ENCODE results near the gene GARIN5B.

Gene GARIN5B

DNA sequence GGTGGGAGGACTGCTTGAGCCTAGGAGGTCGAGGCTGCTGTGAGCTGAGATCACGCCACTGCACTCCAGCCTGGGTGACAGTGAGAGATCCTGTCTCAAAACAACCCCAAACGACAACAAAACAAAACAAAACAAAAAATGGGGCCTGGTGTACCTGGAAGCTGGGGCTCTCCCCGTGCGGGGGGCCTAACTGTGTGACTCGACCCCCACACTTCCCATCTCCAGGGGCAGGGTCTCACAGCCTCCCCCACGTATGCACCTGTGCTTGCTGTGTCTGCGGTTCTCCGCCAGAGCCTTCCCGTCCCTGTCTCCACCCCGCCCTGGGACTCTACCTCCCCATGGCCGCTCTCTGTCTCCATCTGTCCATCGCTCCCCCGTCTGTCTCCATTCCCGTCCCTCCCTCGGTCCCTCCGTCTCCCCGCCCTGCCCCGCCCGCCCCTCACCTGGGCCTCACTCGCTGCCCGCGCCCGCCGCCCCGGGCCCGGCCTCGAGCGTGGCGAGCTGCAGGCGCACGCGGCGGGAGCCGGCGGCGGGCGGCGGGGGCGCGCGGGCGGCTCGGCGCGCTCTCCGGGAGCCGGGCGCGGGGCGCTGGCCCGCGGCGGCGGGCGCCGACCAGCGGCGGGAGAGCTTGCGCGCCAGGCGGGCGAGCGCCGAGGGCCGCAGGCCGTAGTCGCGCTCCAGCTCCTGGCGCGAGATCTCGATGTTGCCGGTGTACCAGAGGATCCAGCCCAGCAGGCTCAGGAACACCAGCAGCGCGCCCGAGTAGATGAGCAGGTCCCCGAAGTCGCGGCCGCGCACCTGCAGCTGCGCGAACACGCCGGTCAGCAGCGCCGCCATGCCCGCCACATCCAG, 20.4 kb upstream of the GARIN5B start:
- Mint-ChIP-seq H3K4me1 (peaks cover 36% of the 10 kb centered on the region), H3K36me3 (peaks cover 10% of the 10 kb centered on the region), H3K27ac (peak overlapping the region; percentile 55), H3K4me3 (peak overlapping the region; percentile 84), H3K27me3 (no peaks in the 10 kb centered on the region), H3K9me3 (no peaks in the 10 kb centered on the region)
- ATAC-seq (ENCODE audit: low read depth) = peak; percentile 9
- no peak for DNase-seq (ENCODE audit: low spot score in 2 of 2)

DNA sequence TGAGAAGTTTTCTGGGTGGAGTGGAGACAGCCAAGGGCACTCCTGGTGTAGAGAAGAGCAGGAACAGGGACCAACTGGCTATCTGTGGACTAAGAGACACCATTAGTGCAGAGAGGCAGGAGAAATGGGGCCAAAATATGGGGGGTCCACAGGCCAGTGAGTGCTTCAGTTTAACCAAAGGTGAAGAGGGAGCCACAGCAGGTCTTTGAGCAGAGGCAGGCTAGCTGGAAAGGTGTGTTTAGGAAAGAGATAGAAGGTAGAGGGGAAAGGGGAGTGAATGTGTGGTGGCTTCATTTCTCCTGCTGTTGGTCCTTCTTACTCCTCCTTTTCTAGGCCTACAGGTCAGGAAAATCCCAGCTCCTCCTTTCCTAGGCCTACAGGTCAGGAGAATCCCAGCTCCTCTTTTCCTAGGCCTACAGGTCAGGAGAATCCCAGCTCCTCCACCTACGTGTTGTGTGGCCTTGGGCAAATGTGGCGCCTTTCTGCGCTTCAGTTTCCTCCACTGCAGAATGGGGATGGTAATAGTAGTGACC, 19.5 kb upstream of the GARIN5B start:
- DNase-seq (ENCODE audit: low spot score in 2 of 2) (no peak), ATAC-seq (ENCODE audit: low read depth) (no peak)
- H3K27me3 Mint-ChIP-seq = peaks cover 2% of the 10 kb centered on the region
- peak overlapping the region; percentile 84 for H3K4me3 Mint-ChIP-seq
- H3K27ac Mint-ChIP-seq = no peak overlapping the region
- H3K4me1 Mint-ChIP-seq = peaks cover 30% of the 10 kb centered on the region
- H3K9me3 Mint-ChIP-seq = no peaks in the 10 kb centered on the region
- H3K36me3 Mint-ChIP-seq = peaks cover 10% of the 10 kb centered on the region

DNA sequence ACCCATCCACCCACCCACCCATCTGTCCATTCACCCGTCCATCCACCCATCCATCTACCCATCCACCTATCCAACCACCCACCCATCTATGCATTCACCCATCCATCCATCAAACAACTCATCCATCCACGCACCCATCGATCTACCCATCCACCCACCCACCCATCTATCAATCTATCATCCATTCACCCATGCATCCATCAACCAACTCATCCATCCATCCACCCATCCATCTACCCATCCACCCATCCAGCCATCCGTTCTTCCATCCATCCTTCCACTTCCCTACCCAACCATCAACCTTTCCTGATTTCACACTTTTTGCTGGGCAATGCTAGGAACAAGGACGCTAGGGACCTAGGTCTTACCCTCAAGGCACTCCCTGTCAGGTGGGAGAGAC, 19.0 kb upstream of the GARIN5B start:
- Mint-ChIP-seq H3K4me3 (peak overlapping the region; percentile 84), H3K9me3 (no peaks in the 10 kb centered on the region), H3K27me3 (peaks cover 2% of the 10 kb centered on the region), H3K36me3 (peaks cover 10% of the 10 kb centered on the region), H3K4me1 (peaks cover 27% of the 10 kb centered on the region), H3K27ac (no peak overlapping the region)
- no peak for DNase-seq (ENCODE audit: low spot score in 2 of 2)
- no peak for ATAC-seq (ENCODE audit: low read depth)

DNA sequence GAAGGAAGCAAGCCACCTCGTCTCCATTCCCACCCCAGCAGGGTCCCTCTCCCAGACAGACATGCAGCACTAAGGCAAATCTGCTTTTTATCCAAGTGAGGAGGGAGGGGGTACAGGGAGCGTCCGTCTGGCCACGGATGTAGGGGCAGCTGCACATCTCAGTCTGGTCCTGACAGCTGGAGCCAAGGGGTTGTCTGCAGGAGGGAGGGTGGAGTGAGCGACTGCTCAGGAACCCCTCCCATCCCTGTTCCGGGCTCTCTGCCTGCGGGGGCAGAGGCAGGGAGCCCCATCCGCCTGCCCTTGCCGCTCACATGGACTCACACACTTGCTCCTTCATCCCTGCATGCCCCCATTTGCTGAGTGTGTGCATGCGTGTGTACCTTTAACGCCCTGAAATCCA, 16.1 kb upstream of the GARIN5B start:
- Mint-ChIP-seq H3K27ac (no peak overlapping the region), H3K4me1 (peaks cover 13% of the 10 kb centered on the region)

DNA sequence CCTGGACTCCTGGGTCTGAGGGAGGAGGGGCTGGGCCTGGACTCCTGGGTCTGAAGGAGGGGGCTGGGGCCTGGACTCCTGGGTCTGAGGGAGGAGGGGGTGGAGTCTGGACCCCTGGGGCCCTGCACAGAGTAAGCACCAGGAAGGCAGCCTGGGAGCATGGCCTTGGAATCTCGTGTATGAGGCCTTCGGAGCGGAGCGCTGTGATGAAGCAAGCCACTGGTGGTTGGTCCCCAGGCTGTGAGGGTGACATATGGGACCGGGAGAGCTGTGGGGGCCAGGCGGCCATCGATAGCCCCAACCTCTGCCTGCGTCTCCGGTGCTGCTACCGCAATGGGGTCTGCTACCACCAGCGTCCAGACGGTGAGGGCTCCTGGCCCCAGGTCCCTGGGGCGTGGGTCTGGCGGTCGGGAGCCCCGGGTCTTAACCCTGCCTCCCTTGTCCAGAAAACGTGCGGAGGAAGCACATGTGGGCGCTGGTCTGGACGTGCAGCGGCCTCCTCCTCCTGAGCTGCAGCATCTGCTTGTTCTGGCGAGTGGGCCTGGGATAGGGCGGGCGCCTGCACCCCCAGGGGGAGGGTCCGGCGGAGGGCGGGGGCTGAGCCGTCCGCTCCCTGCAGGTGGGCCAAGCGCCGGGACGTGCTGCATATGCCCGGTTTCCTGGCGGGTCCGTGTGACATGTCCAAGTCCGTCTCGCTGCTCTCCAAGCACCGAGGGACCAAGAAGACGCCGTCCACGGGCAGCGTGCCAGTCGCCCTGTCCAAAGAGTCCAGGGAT, 14.5 kb upstream of the GARIN5B start:
- Mint-ChIP-seq H3K36me3 (peaks cover 8% of the 10 kb centered on the region), H3K4me3 (no peak overlapping the region), H3K27me3 (peaks cover 18% of the 10 kb centered on the region), H3K27ac (no peak overlapping the region), H3K4me1 (peaks cover 13% of the 10 kb centered on the region), H3K9me3 (no peaks in the 10 kb centered on the region)
- ATAC-seq (ENCODE audit: low read depth) (no peak), DNase-seq (ENCODE audit: low spot score in 2 of 2) (no peak)

More for the DNA sequence above, 16.1 kb upstream of the GARIN5B start:
- no peak overlapping the region for H3K4me3 Mint-ChIP-seq
- H3K36me3 Mint-ChIP-seq = peaks cover 8% of the 10 kb centered on the region
- no peaks in the 10 kb centered on the region for H3K9me3 Mint-ChIP-seq
- DNase-seq (ENCODE audit: low spot score in 2 of 2) (no peak), ATAC-seq (ENCODE audit: low read depth) (no peak)
- peaks cover 11% of the 10 kb centered on the region for H3K27me3 Mint-ChIP-seq

DNA sequence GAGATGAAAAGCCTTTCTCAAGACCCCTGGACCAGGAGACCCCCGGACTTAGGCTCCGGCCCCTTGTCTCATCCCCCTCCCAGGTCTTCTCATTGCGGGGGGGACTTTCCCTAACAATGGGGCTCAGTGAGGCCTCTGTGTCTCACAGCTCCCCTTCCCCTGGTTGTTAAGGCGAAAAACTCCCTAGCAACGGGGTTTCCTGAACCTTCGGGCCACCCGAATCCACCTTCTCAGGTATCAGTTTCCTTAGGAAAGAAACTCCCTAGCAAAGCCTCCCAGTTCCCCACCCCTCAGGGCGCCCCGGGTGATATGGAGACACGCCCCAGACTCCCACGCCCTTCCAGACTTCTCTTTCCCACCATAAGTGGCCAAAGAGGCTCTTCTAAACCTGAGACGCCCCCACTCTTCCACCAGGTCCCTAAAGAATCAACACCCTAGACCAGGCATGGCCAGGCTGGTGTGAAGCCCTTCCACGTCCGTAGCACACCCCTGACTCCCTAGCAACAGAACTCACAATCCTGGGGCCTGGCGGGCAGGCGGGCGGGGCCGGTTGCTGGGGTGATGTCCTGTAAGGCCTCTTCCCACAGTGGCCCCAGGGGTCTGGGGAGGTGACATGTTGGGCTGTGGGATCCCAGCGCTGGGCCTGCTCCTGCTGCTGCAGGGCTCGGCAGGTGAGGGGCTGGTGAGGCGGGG, 13.3 kb upstream of the GARIN5B start, which contains the start of gene TMEM190:
TMEM190 (plus strand) TSS at position 586 of the 693 bp plus-strand sequence; CDS start at position 614, 28 bp downstream.
- ATAC-seq (ENCODE audit: low read depth) = no peak
- H3K4me3 Mint-ChIP-seq = no peak within 1 kb of the TSS
- no peak for DNase-seq (ENCODE audit: low spot score in 2 of 2)
- peaks cover 24% of the 10 kb centered on the region for H3K27me3 Mint-ChIP-seq
- peaks cover 3% of the 10 kb centered on the region for H3K36me3 Mint-ChIP-seq
- H3K9me3 Mint-ChIP-seq = no peaks in the 10 kb centered on the region
- H3K27ac Mint-ChIP-seq = no peak within 1 kb of the TSS
- peaks cover 7% of the 10 kb centered on the region for H3K4me1 Mint-ChIP-seq

DNA sequence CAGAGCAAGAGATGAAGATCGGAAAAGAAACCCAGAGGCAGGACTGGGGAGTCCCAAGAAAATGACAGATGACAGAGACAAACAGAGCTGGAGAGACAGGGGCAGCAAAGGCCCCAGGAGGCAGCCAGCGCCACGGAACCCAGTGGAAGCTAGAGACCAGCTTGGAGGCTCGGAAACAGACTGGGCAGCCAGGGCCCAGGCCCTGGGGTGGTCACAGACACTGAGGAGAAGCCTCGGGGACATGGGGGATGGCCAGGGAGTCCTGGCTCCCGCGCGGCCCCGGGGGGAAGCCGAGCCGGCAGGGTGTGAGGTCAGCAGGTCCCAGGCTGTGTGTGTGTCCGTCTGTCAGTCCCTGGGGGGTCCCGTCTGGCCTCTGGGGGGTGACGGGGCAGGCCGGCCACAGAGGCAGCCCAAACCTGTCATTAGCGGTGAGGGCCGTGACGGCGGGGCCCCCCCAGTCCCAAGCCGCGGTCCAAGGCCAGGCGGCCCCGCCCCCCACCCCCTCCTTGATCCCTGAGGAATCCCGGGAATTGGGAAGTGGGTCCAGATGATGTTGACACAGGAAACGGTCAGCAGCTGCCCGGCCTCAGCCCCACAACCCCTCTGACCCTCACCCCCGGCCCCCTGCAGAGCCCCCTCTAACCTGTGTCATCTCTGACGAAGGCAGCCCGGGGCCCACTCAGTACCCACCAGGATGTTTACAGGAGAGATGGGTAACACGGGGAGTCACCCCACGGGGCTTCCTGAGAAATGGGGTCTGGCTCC, 11.1 kb upstream of the GARIN5B start:
- DNase-seq (ENCODE audit: low spot score in 2 of 2) (peak in 1 of 2 donors; percentile 18), ATAC-seq (ENCODE audit: low read depth) (no peak)
- Mint-ChIP-seq H3K4me1 (peaks cover 14% of the 10 kb centered on the region), H3K36me3 (peaks cover 2% of the 10 kb centered on the region), H3K27me3 (peaks cover 36% of the 10 kb centered on the region), H3K27ac (no peak overlapping the region), H3K4me3 (no peak overlapping the region), H3K9me3 (no peaks in the 10 kb centered on the region)

DNA sequence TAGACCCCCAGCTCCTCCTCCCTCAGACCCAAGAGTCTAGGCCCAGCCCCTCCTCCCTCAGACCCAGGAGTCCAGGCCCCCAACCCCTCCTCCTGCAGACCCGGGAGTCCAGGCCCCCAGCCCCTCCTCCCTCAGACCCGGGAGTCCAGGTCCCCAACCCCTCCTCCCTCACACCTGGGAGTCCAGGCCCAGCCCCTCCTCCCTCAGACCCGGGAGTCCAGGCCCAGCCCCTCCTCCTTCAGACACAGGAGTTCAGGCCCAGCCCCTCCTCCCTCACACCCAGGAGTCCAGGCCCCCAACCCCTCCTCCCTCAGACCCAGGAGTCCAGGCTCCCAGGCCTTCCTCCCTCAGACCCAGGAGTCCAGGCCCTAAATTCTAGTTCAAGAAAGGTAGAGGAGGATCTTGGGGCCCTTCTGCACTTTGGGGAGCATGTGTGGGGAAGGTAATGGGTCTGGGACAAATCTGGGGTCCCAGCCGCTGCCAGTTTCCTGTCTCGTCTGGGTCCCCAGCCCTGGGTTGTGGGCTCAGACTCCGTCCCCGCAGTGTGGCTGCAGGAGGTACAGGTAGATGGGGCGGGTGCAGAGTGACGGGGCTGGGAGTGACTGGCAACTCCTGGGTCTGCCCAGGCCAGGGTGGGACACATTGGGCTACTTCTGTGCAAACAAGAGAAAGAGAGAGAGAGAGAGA, 10.4 kb upstream of the GARIN5B start:
- Mint-ChIP-seq H3K9me3 (no peaks in the 10 kb centered on the region), H3K27me3 (peaks cover 41% of the 10 kb centered on the region), H3K4me1 (peaks cover 14% of the 10 kb centered on the region), H3K27ac (no peak overlapping the region), H3K4me3 (no peak overlapping the region), H3K36me3 (peaks cover 2% of the 10 kb centered on the region)
- ATAC-seq (ENCODE audit: low read depth) (no peak), DNase-seq (ENCODE audit: low spot score in 2 of 2) (peak in 1 of 2 donors; percentile 15)

DNA sequence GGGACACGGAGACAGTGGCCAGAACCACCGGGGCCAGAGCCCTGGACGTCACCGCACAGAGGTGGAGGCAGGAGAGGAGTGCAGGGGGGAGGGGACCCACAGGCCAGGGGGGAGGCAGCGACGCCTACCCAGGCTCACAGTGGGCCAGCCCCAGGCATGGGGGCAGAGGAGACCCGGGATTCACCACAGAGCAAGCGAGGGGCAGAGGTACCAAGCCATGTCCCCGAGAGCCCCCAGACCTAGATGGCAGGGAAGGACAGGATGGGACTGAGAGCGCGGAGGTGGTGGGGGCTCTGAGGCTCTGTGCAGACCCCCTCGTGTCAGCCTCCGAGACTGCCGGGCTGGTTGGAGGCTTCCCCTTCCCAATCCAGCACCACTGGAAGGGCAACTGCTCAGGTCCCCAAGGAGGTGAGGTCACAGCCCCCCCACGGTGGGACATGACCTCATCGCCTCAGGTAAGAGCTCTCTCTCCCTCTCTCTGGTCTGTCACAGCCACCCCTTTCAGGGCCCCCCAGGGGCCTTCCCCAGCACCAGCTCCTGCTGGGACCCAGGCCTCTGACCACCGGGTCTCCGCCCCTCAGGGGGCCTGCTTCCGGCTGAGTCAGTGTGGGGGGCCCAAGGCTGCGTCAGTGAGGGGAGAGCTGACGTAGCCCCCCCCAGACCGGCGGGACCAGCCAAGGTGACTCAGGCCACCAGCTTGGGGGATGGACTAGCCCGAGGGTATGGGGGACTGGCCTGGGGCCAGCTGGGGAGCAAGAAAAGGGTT, 9.4 kb upstream of the GARIN5B start:
- ATAC-seq (ENCODE audit: low read depth) (no peak), DNase-seq (ENCODE audit: low spot score in 2 of 2) (no peak)

DNA sequence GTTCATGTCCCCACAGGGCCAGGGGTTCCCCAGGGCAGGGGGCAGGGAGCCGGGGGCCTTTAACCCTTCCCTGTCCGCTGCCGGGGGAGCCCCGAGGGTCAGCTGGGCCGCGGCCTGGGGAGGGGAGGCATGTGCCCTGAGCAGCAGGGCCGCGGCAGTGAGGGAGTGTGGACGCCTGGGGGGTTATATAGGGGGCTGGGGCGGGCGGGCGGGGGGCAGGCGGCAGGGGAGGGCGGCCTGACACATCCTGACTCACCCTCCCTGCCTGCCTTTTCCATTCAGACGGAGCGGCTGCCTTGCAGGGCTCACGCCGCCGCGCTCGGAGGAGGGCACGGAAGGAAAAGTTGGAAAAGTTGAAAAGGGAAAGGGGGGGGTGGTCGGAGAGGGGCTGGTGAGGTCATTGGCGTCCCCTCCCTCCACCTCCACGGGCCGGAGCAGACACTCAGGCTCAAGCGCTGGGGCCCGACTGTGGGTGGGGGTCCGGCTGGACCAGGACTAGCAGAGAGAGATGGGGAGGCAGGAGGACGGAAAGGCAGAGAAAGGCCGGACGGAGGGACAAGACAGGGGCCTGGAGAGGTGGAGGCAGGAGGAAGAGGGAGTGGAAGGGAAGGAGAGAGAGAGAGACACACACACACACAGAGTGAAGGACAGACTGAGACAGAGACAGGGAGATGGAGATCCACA, 7.4 kb upstream of the GARIN5B start, which contains the start of gene IL11:
IL11 (minus strand) TSS at position 159 of the 684 bp plus-strand sequence; CDS start at position 6, 153 bp downstream.
- peaks cover 2% of the 10 kb centered on the region for H3K36me3 Mint-ChIP-seq
- ATAC-seq (ENCODE audit: low read depth) (no peak), DNase-seq (ENCODE audit: low spot score in 2 of 2) (no peak)
- no peak within 1 kb of the TSS for H3K27ac Mint-ChIP-seq
- H3K27me3 Mint-ChIP-seq = peaks cover 38% of the 10 kb centered on the region
- H3K4me3 Mint-ChIP-seq = peak within 1 kb of the TSS; percentile 85
- no peaks in the 10 kb centered on the region for H3K9me3 Mint-ChIP-seq
- H3K4me1 Mint-ChIP-seq = peaks cover 14% of the 10 kb centered on the region

More for the DNA sequence above, 9.4 kb upstream of the GARIN5B start:
- peaks cover 14% of the 10 kb centered on the region for H3K4me1 Mint-ChIP-seq
- H3K27ac Mint-ChIP-seq = no peak overlapping the region
- no peaks in the 10 kb centered on the region for H3K9me3 Mint-ChIP-seq
- H3K27me3 Mint-ChIP-seq = peaks cover 41% of the 10 kb centered on the region
- no peak overlapping the region for H3K4me3 Mint-ChIP-seq
- H3K36me3 Mint-ChIP-seq = peaks cover 2% of the 10 kb centered on the region

DNA sequence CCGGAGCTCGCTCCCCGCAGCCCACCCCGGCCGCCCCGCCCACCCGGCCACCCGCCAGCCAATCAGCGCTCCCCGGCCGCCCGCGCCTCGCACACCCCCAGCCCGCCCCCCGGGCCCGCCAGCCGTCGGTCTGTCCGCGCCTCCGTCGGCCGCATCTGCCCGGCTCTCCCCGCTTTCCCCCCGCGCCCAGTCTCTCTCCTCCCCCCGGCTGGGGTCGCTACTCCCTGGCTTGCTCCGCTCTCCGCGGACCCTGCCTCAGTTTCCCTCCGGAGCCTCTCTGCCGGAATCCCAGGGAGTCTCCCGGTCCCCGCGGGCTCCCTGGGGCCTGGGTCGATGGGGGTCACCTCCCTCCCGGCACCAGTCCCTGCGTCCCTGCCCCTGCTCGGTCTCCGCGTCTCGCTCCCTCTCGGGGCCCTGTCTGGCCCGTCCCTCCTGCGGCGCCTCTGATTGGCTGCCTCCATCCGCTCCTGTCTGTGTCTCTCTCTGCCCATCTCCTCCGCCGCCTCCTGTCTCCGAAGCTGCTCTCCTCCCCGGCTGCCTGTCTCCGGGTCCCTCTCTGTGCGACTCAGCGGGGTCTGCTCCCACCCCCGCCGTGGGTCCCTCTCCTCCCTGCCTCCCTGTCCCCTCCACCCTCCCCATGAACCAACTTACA, 6.7 kb upstream of the GARIN5B start:
- Mint-ChIP-seq H3K4me1 (peaks cover 14% of the 10 kb centered on the region), H3K27me3 (peaks cover 36% of the 10 kb centered on the region), H3K27ac (no peak overlapping the region), H3K9me3 (no peaks in the 10 kb centered on the region), H3K4me3 (peak overlapping the region; percentile 85), H3K36me3 (peaks cover 2% of the 10 kb centered on the region)
- no peak for DNase-seq (ENCODE audit: low spot score in 2 of 2)
- peak; percentile 47 for ATAC-seq (ENCODE audit: low read depth)
